Measurements from ENCODE around the gene PLK3. TPM values are rescaled to one million over a fixed set of nuclear protein-coding genes. Genes with fewer than 3 reads are reported as not detected.
A peak's percentile ranks its signal among the peaks of the same experiment; 100 is the strongest.

PLK3 gene
- total and polyA plus RNA-seq, 10 of the 15 experiments (the other 5 are each of a cell fraction or from before 2014, with no cell fraction given), result 1.5 to 23.2 (median 12.1) TPM

DNA sequence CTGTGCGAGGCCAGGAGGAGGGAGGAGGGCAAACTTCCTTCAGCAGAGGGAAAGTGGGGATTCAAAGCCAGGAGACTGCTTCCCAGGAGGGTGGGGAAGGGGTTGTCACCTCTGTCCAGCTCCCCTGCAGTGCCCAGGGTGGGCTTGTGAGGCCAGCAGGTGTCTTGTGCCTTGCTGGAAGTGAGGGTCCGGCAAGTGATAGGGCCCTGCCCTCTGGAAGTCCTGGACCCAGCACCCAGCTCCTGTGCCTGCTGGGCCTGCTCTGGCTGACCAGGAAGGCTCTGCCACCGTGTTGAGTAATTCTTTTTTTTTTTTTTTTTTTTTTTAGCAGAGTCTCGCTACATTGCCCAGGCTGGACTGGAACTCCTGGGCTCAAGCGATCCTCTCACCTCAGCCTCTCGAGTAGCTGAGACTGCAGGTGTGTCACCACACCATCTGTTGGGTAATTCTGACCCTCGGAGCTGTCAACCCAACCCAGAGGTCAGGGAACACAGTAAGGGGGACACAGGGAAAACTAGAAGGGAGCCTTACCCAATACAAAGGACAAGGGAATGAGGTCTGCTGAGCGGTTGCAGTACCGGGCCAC, 13.2 kb upstream of the PLK3 start:
- H2AFZ ChIP-seq (ENCODE audit: control insufficient read depth, low read depth, low read length), result peak overlapping the region; percentile 95
- FAIRE-seq, result no peak
- H3K4me3 ChIP-seq, result no peak overlapping the region
- peaks cover 0 to 3% of the 10 kb centered on the region in 2 experiments; a peak in 1 of 4 replicates for H3K36me3 ChIP-seq (ENCODE audit: control insufficient read depth in 2 of 2, insufficient read depth in 2 of 2, low read length in 1 of 2)
- no TSS peak for BruUV-seq (replicated peaks)
- no peak for ATAC-seq
- no peaks in the 10 kb centered on the region for H4K20me1 ChIP-seq (ENCODE audit: control insufficient read depth, insufficient read depth)
- no peaks in the 10 kb centered on the region for H3K9me3 ChIP-seq (replicated peaks; ENCODE audit: control insufficient read depth, insufficient read depth, low read length)
- H3K4me1 ChIP-seq (ENCODE audit: control insufficient read depth, insufficient read depth, low read length), result peaks cover 30% of the 10 kb centered on the region
- RAD21 ChIA-PET (ENCODE audit: unreplicated experiment), result interaction anchor here (0.7 to 1.4 kb wide), 3 partner anchors 13 to 56 kb away, joined by 4 to 7 read pairs (median 4); partner anchors contain the start of genes PLK3 and RNU5D-1
- no peak for TF ChIP-seq CHD1 (IDR thresholded peaks at IDR 0.05; ENCODE audit: low read depth, low read length)
- TF ChIP-seq CEBPB (IDR thresholded peaks at IDR 0.05; ENCODE audit: borderline replicate concordance in 1 of 2, low read depth in 2 of 2, low read length in 2 of 2), result no peak
- no peak for TF ChIP-seq NRF1 (conservative IDR thresholded peaks at IDR 0.05; ENCODE audit: low read depth, low read length)
- TF ChIP-seq EGR1 (IDR thresholded peaks at IDR 0.05; ENCODE audit: borderline replicate concordance in 1 of 2, low read depth in 2 of 2, low read length in 2 of 2), result no peak
- TF ChIP-seq ZNF217 (IDR thresholded peaks at IDR 0.05), result no peak
- TF ChIP-seq YY1 (IDR thresholded peaks at IDR 0.05; ENCODE audit: low read depth, low read length), result no peak
- TF ChIP-seq, protein P1, sequence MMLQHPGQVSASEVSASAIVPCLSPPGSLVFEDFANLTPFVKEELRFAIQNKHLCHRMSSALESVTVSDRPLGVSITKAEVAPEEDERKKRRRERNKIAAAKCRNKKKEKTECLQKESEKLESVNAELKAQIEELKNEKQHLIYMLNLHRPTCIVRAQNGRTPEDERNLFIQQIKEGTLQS (IDR thresholded peaks at IDR 0.05; ENCODE audit: borderline replicate concordance, extremely low read depth, low read depth, low read length), result no peak
- TF ChIP-seq, protein P2, sequence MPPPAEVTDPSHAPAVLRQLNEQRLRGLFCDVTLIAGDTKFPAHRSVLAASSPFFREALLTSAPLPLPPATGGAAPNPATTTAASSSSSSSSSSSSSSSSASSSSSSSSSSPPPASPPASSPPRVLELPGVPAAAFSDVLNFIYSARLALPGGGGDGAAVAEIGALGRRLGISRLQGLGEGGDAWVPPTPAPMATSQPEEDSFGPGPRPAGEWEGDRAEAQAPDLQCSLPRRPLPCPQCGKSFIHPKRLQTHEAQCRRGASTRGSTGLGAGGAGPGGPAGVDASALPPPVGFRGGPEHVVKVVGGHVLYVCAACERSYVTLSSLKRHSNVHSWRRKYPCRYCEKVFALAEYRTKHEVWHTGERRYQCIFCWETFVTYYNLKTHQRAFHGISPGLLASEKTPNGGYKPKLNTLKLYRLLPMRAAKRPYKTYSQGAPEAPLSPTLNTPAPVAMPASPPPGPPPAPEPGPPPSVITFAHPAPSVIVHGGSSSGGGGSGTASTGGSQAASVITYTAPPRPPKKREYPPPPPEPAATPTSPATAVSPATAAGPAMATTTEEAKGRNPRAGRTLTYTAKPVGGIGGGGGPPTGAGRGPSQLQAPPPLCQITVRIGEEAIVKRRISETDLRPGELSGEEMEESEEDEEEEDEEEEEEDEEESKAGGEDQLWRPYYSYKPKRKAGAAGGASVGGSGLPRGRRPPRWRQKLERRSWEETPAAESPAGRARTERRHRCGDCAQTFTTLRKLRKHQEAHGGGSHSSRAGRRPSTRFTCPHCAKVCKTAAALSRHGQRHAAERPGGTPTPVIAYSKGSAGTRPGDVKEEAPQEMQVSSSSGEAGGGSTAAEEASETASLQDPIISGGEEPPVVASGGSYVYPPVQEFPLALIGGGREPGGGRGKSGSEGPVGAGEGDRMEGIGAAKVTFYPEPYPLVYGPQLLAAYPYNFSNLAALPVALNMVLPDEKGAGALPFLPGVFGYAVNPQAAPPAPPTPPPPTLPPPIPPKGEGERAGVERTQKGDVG (CRISPR knock-in tag; IDR thresholded peaks at IDR 0.05), result no peak
- no peak for TF ChIP-seq SPI1 (IDR thresholded peaks at IDR 0.05; ENCODE audit: borderline replicate concordance, insufficient read depth, low read depth, low read length)
- no peak for DNase-seq (ENCODE audit: low read depth, low spot score)
- peak overlapping the region; percentile 90 for H3K4me2 ChIP-seq (ENCODE audit: control insufficient read depth, insufficient read depth)
- intact Hi-C loops (cut with micrococcal nuclease; ENCODE audit: unreplicated experiment), result no loop called here
- 83% methylated on average over 6 of the region's 9 CpGs for WGBS (ENCODE audit: insufficient coverage, insufficient replicate concordance, low lambda C conversion rate, missing lambda C conversion rate)
- POLR2A ChIA-PET, result interaction anchor here (0.5 to 2.4 kb wide), 5 partner anchors 11 to 804 kb away, joined by 3 to 9 read pairs (median 5); partner anchors contain the start of gene RPS8
- H3K79me2 ChIP-seq (ENCODE audit: control insufficient read depth, insufficient read depth, low read length), result no peaks in the 10 kb centered on the region; the same call in 1 of the 2 replicates
- H3K9ac ChIP-seq (ENCODE audit: control insufficient read depth, insufficient read depth, low read length), result peak overlapping the region; percentile 41; the same call in 1 of the 2 replicates
- in situ Hi-C loops (cut with MboI), result no loop called here
- SMC1A ChIA-PET (ENCODE audit: uncharacterized antibody, unreplicated experiment), result interaction anchor here (0.7 to 2.5 kb wide), 4 partner anchors 12 to 513 kb away, joined by 3 to 12 read pairs (median 5); partner anchors contain the start of genes HECTD3, RPS8 and UROD
- CTCF ChIA-PET, result interaction anchor here (0.7 to 5.2 kb wide), 14 partner anchors 10 to 706 kb away, joined by 3 to 40 read pairs (median 3); partner anchors contain the start of genes HECTD3, PLK3, RNU5D-1 and RPS8
- H3K27ac ChIP-seq (ENCODE audit: control insufficient read depth, insufficient read depth), result no peak overlapping the region
- H3K27me3 ChIP-seq (replicated peaks in 1 of 2; ENCODE audit: control insufficient read depth in 2 of 2, insufficient read depth in 2 of 2, low read length in 1 of 2), result no peaks in the 10 kb centered on the region

Measured in GM12878 (cell line).